Jurkat, Clone E6-1 (cell line): ENCODE results near the gene PRKAB2.
"Not testable (repeated sequence)": the region's sequence is repeated elsewhere in the genome, so short reads cannot be mapped to it uniquely, and the experiment has no call there.

Experiments used
- DNase-seq: peaks from one replicate; pipeline ENCODE4 v3.0.0-alpha.2; 2011; ENCODE audit warnings: low read depth, low spot score
- H3K4me3 ChIP-seq: 2 replicates; pipeline ENCODE4 v1.5.1; 2011; ENCODE audit warnings: mild to moderate bottlenecking, low read length, control low read depth, moderate library complexity

Gene PRKAB2

DNA sequence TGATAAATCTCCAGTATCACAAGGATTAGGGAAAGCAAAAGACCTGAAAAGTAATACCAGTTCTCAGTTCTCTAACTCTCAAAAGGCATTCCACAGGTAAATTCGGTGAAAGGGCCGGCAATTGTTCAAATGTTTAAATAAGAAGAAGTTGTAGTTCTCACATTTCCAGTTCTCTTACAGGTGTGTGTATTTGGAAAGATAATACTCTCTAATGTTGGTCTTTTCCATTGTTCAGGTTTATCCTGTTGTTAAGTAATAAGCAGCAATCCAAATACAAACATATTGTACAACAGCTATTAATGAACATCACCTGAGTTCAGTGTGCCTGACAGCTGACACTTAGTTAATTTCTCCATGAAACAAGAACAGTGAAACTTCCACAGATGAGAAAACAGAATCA, 13.2 kb upstream of the PRKAB2 start:
- no peak for DNase-seq
- no peak overlapping the region for H3K4me3 ChIP-seq

DNA sequence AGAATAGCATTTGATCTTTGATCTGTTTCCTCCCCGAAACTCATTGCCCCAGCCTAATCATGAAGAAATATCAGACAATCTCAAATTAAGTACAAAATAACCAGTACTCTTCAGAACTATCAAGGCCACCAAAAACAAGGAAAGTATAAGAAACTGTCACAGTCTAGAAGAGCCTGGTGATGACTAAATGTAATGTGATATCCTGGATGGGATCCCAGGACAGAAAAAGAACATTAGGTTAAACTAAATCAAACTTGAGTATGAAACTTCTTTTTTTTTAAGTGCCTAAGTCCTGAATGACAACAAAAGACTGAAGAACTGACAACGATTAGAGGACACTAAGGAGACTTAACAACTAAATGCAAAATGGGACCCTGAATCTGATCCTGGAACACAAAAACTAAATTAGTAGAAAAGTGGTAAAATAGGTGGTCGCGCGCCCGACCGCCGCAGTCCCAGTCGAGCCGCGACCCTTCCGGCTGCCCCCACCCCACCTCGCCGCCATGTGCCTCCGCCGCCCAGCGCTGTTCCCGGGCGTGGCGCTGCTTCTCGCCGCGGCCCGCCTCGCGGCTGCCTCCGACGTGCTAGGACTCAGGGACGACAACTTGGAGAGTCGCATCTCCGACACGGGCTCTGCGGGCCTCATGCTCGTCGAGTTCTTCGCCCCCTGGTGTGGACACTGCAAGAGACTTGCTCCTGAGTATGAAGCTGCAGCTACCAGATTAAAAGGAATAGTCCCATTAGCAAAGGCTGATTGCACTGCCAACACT, 5.5 kb upstream of the PRKAB2 start:
- H3K4me3 ChIP-seq = no peak overlapping the region

DNA sequence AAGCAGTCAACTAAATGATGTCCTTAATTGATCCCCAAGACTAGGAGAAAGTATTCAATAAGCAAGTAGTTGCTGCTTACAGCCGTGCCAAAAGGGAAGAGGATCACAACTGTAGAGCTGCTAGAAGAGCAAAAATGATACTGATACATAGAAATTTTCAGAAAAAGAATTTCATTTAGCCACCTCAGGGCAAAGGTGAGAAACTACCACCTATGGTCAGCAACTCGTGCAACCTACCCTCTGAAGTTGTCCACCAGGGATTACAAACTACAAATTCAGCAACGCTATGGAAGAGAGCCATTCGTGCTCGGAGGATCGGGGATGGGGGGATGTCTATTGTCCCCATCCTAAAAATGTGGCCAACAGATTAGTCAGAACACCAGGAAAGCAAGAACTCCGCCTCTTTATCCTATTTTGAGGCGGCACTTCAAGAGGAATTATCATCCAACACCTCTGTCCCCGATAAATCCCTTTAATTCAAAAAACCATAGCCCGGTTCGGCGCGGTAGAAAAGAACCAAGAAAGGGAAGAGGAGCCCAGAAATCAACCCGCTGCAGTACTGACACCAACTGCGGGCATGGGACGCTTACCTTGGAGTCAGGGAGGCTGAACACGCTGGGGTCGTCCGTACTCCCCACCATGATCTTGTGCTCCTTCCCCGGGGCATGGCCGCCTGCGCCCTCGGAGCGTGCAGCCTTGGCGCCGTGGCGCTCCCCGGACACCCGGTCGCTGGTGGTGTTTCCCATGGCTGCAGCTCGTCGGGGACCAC, 687 bp downstream of the PRKAB2 start:
- no peak for DNase-seq
- peak overlapping the region; percentile 90 for H3K4me3 ChIP-seq

More for the DNA sequence above, 5.5 kb upstream of the PRKAB2 start:
- no peak for DNase-seq

DNA sequence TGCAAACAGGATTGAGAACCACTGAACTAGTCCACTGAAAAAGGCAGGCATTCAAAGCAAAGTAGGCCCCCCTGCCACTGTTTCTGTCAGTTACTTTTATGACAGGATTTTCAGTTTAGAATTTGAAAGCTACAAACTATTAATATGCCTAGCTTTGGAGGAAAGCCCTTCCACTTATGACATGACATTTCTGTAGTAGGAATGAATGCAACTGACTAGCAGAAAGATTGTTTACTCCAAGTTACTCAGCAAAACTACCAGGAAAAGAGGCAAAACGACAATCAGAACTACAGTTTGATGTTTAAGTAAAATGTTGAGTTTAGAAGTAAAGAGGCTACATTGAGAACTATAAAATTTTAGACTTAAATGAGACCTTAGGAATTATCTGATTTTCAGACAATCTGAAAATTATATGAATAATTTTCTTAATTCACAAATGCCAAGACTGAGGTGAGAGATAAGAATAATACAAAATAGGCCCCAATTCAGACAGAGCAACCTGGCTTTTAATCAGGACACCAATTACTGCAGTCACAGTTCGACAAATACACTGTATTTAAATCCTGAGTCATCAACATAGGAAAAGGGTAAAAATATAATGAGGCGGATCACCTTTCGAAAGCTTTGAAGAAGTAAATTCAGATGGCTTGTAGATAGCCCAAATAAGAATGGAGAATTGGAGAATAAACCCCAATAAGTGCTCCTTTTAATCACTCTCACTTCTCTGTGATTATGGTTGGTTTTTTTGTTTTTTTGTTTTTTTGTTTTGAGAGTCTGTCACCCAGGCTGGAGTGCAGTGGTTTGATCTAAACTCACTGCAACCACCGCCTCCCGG, 2.2 kb downstream of the PRKAB2 start:
- H3K4me3 ChIP-seq = no peak overlapping the region
- DNase-seq = no peak

DNA sequence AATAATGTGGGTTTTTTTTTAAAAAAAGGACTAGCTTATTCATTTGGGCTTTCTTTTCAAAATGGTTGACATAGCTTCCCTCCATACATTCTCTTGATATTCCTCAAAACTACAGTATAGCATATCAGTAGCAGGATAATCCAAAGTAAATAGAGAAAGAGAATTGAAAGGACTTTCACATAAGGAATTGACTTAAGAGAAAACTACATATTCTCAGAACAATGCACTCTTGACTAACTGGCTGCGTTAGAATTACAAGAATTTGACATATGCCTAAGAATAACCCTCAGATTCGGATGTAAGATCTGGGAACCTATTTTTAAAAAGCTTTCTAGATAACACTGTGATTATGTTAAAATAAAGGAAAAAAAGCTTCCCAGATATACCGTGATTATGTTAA, 3.1 kb downstream of the PRKAB2 start:
- H3K4me3 ChIP-seq = no peak overlapping the region
- DNase-seq = no peak

DNA sequence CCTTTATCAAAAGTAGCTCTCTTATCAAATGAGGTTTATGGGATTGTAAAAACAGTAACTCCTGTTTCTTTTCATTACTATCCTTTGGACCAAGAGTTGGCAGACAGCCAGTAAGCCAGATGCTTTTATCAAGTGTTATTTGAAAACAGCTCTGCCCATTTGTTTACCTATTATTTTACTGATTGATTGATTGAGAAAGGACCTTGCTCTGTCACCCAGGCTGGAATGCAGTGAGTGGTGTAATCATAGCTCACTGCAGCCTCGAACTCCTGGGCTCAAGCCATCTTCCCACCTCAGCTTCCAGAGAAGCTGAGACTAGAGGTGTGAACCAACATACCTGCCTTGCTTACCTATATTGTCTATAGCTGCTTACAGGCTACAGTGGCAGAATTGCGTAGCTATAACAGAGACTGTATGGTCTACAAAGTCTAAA, 3.6 kb downstream of the PRKAB2 start:
- H3K4me3 ChIP-seq = no peak overlapping the region
- no peak for DNase-seq

DNA sequence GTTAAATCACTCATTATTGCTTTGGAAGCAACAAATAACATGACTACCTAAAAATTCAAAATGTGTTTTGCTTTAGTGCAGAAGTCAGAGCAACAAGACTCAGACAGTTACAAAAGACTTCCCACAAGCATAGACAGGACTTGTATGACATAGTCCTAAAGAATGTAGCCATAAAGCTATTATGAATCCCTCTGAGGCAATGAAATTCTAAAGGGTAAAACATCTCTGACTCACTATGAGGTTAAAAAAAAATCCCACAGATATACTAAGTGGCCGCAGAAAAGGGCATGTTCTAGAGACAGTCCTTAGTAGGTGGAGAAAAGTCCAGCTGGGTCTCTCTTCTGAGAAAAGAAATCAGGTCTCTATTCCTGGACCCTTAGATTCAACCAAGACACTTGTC, 4.9 kb downstream of the PRKAB2 start:
- no peak overlapping the region for H3K4me3 ChIP-seq
- DNase-seq = no peak

DNA sequence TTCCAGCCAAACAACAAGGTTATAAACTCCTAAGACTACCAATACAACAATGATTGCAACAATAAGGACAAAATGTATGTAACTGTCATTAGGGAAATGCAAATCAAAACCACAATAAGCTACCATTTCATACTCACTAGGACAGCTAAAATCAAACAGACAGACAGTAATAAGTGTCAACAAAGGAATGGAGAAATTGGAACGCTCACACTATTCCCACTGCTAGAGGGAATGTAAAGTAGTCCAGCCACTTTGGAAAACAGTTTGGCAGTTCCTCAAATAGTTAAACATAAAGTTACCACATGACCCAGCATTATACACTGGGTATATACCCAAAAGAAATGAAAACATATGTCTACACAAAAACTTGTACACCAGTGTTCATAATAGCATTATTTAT, 9.3 kb downstream of the PRKAB2 start:
- DNase-seq = no peak
- H3K4me3 ChIP-seq = no peak overlapping the region

DNA sequence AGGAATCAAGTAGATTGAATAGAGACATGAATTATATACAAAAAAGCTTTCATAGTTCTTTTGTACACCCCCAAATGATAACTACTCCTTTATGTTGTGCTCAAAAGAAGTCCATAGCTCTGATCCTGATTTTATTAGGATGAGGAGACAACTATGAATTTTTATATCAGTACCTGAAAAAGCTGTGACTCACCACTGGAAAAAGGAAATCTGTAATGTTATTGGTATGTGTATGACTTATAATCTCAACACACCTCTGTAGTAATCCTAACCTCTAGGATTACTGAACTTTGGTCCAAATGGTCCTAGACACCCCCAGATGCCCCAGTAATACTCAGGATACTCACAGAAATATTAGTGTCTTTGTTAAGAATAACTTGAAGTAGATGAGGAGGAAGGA, 10.2 kb downstream of the PRKAB2 start:
- no peak for DNase-seq
- no peak overlapping the region for H3K4me3 ChIP-seq

DNA sequence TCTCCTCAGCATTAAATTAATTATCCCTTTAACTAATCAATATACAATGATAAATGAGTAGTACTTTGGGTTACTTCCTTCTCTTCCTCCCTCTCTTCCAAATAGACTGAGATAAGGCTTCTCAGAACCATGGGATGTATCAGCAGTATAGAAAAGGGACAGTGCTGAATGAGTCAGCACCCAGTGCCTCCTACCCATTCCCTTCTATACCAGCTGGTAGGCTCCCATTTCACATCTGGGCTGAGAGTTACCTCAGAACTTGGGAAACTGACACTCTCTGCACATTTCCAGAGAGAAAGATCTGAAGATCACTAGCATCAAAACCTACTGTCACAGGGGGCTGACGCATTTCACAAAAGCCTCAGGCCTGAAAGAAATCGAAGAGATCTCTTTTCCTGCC, 15.2 kb downstream of the PRKAB2 start:
- not testable (repeated sequence) for H3K4me3 ChIP-seq, DNase-seq

DNA sequence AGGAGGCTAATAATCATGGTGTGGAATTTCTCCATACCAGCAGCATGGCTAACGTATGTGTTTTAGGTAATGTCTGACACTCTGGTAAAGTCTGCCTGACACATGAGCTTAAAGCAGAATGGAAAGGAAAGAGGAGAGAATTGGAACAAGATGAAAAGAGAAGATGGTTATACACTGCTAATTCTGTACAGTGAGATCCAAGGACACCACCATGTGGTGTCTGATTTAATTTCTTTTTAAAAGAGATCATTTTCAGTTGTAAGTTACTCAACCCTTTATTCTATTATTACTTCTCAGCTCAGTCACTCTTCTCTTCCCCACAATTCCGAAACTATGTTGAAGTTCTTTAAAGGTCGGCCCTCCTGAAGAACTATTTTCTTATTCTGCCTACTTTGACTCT, 15.6 kb downstream of the PRKAB2 start:
- no peak overlapping the region for H3K4me3 ChIP-seq

DNA sequence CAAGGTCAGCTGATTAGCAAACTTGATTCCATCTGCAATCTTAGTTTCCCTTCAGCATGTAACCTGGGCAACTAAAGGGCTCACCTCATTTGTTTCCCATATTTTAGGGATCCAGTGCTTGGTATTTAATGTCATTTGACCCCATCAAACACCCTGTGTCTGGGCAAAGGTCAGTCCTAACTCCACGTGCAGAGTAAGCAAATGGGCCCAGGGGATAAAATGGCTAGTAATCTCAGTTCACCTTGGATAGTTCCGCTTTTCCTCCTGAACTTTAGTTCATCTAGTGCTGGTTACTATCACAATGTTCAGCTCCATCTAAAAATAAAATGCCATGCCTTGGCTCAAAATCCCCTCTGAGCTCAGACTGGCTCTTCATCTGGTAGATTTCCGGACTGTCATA, 19.5 kb downstream of the PRKAB2 start:
- no peak for DNase-seq
- no peak overlapping the region for H3K4me3 ChIP-seq

More for the DNA sequence above, 15.6 kb downstream of the PRKAB2 start:
- no peak for DNase-seq

DNA sequence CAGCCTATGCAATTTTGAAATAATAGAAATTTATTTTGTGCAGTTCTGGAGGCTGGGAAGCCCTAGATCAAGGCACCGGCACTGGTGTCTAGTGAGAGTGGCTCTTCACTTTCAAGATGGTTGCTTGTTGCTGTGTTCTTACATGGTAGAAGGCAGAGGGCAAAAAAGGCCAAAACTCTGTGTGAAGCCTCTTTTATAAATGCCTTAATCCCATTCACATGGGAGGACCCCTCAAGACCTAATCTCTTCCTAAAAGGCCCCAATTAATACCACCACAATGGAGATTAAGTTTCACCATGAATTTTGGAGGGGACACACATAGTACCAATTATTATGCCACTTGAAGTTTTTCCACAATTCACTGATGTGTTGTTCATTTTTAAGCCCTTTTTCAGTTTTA, 21.0 kb downstream of the PRKAB2 start:
- no peak overlapping the region for H3K4me3 ChIP-seq
- DNase-seq = no peak

DNA sequence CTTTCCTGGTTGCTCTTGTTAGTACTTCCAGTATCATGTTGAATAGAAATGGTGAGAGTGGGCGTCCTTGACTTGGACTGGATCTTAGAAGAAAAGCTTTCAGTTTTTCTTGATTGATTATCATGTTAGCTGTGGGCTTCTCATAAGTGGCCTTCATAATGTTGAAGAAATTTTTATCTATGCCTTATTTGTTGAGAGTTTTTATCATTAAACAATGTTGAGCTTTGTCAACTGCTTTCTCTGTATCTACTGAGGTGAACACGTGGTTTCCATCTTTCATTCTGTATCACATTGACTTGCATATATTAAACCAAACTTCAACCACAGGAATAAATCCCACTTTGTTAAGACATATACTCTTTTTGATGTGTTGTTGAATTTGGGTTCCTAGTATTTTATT, 29.4 kb downstream of the PRKAB2 start:
- DNase-seq = no peak

DNA sequence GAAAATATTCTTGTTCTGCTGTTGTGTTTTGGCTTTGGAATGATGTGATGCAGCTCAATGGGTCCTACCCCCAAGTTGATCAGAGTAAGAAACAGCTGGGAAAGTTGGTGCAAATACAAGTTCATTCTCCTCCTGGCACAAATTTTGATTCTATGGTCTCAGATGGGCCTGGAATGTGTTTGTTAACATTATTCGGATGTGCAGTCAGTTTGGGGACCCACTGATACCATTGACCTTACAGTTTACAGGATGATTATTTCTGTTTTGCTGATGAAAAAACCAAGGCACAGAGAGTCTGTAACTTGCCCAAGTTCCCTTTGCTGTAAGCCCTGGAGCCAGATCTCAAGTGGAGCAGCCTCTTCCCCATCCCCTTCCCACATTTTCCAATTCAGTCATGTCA, 41.5 kb downstream of the PRKAB2 start:
- DNase-seq, H3K4me3 ChIP-seq: not testable (repeated sequence)

More for the DNA sequence above, 29.4 kb downstream of the PRKAB2 start:
- no peak overlapping the region for H3K4me3 ChIP-seq

DNA sequence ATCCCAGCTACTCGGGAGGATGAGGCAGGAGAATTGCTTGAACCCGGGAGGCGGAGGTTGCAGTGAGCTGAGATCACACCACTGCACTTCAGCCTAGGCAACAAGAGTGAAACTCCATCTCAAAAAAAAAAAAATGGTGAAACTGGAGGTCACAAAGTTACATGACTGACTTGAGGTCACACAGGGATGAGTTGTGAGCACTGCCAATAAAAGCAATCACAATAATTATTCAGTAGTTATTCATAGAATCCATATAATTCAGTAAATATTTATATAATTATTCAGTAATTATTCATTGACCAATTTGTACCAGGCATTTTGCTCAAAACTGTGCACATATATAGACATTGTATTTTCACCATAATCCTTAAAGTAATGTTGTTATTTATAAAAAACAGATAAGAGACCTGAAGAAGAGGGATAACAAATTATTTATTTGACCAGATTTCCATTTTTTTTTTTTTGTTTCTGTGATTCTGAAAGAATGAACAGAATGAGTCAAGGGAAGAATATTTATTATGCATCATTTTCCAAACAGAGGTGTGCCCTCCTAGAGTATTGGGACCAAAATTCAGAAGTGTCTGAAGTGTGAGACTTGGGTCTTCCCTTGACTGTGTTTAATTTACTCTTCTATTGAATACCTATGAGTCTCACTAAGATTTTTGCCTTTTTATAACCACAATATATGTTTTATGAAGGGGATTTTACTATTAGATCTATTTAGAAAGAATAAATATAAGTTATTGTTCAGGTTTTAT, 43.0 kb downstream of the PRKAB2 start:
- no peak overlapping the region for H3K4me3 ChIP-seq
- no peak for DNase-seq

DNA sequence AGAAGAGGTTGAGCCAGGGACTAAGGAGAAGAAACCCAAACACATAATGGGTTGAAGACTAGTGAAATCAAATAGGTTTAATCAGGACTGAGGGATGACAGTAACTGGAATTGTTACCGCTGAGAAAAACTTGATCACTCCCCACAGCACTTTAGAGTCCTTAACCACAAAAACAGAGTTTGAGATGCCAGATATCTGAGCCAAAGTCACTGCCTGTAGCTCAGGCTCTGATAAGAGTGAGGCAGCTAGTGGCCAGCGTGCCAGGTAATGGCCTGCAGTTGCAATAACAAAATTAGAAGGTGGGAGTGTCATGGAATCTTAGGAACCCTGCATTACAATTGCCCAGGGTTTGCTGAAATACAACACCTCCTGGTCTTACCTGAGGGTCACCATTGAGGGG, 48.0 kb downstream of the PRKAB2 start:
- DNase-seq = no peak
- H3K4me3 ChIP-seq = no peak overlapping the region

DNA sequence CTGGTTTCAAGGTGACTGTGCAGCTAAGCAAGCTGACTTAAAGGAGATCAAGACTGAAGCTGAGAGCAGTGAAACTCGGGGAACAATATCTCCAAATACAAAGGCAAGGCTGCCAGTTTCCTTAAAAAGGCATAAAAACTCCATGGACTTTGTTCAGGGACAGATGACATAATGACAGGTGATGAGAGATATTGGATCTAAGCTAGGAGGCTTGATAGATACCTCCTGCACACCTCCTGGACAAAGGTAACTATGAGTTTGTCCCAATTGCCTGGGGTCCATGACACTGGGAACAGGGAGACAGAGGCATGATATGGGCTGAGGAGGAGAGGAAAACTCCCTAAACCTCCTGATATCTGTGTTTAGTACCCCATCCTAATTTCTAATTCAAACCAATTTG, 55.2 kb downstream of the PRKAB2 start:
- no peak for DNase-seq
- no peak overlapping the region for H3K4me3 ChIP-seq

DNA sequence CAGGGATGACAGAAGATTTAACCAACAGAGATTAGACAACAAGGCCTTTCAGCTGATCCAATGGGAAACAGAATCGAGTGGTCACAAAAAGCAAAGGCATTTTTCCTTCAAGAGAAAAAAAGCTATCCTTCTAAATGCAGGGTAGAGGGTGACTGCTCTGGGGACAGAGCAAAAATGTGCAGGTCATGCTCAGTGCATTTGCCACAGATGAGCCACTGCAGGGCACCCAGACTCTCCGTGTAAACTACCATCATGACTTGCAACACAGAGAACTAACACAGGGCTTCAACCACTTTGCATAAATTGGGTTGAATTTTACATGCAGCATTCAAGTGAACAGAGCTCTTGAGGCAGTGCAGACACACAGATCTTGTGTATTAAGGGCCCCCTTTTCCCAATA, 56.8 kb downstream of the PRKAB2 start:
- no peak overlapping the region for H3K4me3 ChIP-seq
- no peak for DNase-seq
